B cell (primary cell): ENCODE data around the gene TPSB2. TPM values are rescaled to one million over a fixed set of nuclear protein-coding genes. Genes with fewer than 3 reads are reported as not detected.
"Not testable (repeated sequence)": the region's sequence is repeated elsewhere in the genome, so short reads cannot be mapped to it uniquely, and the experiment has no call there.

Experiments
- ATAC-seq: fragments of 200-7000 bp; cut with Tn5 transposase; one replicate; pipeline ENCODE4 v1.10.0; 2021; ENCODE audit warnings: low read depth, mild to moderate bottlenecking, moderate number of reproducible peaks, moderate library complexity
- CTCF ChIA-PET: fragments of 350-600 bp; sonication (Branson Sonifier 250); formaldehyde crosslinking; loops from one replicate; lab custom pipeline; 2021; ENCODE audit warnings: antibody characterized with exemption, inconsistent platforms; lab: Charles Lee
- POLR2A ChIA-PET: fragments of 350-600 bp; sonication (Branson Sonifier 250); formaldehyde crosslinking; loops from one replicate; lab custom pipeline; 2021; ENCODE audit warnings: antibody characterized with exemption; lab: Charles Lee
- DNase-seq: peaks from one replicate; pipeline ENCODE4 v3.0.0; 2013
- H2AFZ ChIP-seq: 2 replicates; pipeline ENCODE4 v1.6.1; 2012; ENCODE audit warnings: mild to moderate bottlenecking, low read depth, low read length; ENCODE audit not compliant: insufficient read depth, poor library complexity, severe bottlenecking
- H3K27ac ChIP-seq, 2 donors: 1 replicate in 1 of 2; 2 replicates in 1 of 2; pipeline ENCODE4 v1.5.1; 2012 to 2013; ENCODE audit warnings: low read length in 2 of 2, mild to moderate bottlenecking in 2 of 2, moderate library complexity in 1 of 2
- H3K27me3 ChIP-seq, 4 experiments: fragments of 200-600 bp in 1 of 4; sonication (generic) in 1 of 4; replicated peaks in 1 of 4; 1 replicate in 2 of 4; 2 replicates in 2 of 4; pipeline versions ENCODE4 v1.6.1 to v1.7.0; 2013 to 2016; ENCODE audit warnings: low read length in 3 of 4, mild to moderate bottlenecking in 2 of 4, mixed read lengths in 1 of 4, moderate library complexity in 1 of 4; ENCODE audit not compliant: insufficient read depth in 4 of 4, control insufficient read depth in 3 of 4; ENCODE audit errors: control extremely low read depth in 1 of 4
- H3K36me3 ChIP-seq, 2 experiments: replicated peaks in 1 of 2; 1 replicate in 1 of 2; 2 replicates in 1 of 2; pipeline versions ENCODE4 v1.6.1 to v1.7.1; 2013; ENCODE audit warnings: low read length in 1 of 2; ENCODE audit not compliant: insufficient read depth in 2 of 2, control insufficient read depth in 1 of 2; ENCODE audit errors: control extremely low read depth in 1 of 2, extremely low read depth in 1 of 2
- H3K4me1 ChIP-seq, 2 donors: fragments of 200-600 bp in 1 of 2; sonication (generic) in 1 of 2; 1 replicate in 1 of 2; 2 replicates in 1 of 2; pipeline versions ENCODE4 v1.5.1 to v1.6.1; 2013 to 2017; ENCODE audit warnings: low read length in 2 of 2; ENCODE audit not compliant: control insufficient read depth in 2 of 2, insufficient read depth in 2 of 2
- H3K4me2 ChIP-seq: replicated peaks from 2 replicates; pipeline ENCODE3; 2012; ENCODE audit warnings: mild to moderate bottlenecking, low read depth, low read length; ENCODE audit not compliant: poor library complexity, severe bottlenecking
- H3K4me3 ChIP-seq, 5 experiments: fragments of 200-600 bp in 1 of 5; sonication (generic) in 1 of 5; 1 replicate in 3 of 5; 2 replicates in 2 of 5; pipeline versions ENCODE4 v1.5.1 to v1.7.0; 2011 to 2016; ENCODE audit warnings: low read length in 4 of 5, mild to moderate bottlenecking in 4 of 5, low read depth in 2 of 5, control low read depth in 1 of 5, moderate library complexity in 1 of 5; ENCODE audit not compliant: insufficient read depth in 1 of 5; ENCODE audit errors: control extremely low read depth in 1 of 5, extremely low read depth in 1 of 5
- H3K79me2 ChIP-seq: fragments of 200-600 bp; sonication (generic); one replicate; pipeline ENCODE4 v1.6.0; 2016; ENCODE audit warnings: low read length; ENCODE audit not compliant: control insufficient read depth, insufficient read depth
- H3K9ac ChIP-seq: fragments of 200-600 bp; sonication (generic); 2 replicates; pipeline ENCODE4 v1.6.1; 2017; ENCODE audit warnings: mild to moderate bottlenecking, low read length, moderate library complexity
- H3K9me3 ChIP-seq, 3 donors: one replicate each; pipeline versions ENCODE4 v1.6.1 to v1.7.1; 2013; ENCODE audit warnings: low read length in 2 of 3; ENCODE audit not compliant: control insufficient read depth in 2 of 3, insufficient read depth in 1 of 3; ENCODE audit errors: control extremely low read depth in 1 of 3
- H4K20me1 ChIP-seq: 2 replicates; pipeline ENCODE4 v1.6.0; 2012; ENCODE audit warnings: mild to moderate bottlenecking, low read length; ENCODE audit not compliant: insufficient read depth, control insufficient read depth, poor library complexity, severe bottlenecking
- H3K27ac Mint-ChIP-seq: one replicate; pipeline ENCODE4 v1.8.0; 2021; ENCODE audit warnings: mixed read lengths
- H3K27me3 Mint-ChIP-seq: one replicate; pipeline ENCODE4 v1.8.0; 2021; ENCODE audit warnings: mixed read lengths
- H3K4me1 Mint-ChIP-seq: one replicate; pipeline ENCODE4 v1.8.0; 2021; ENCODE audit warnings: mixed read lengths
- H3K4me3 Mint-ChIP-seq: one replicate; pipeline ENCODE4 v1.8.0; 2021; ENCODE audit warnings: mixed read lengths
- H3K9me3 Mint-ChIP-seq: one replicate; pipeline ENCODE4 v1.8.0; 2022; ENCODE audit warnings: mixed read lengths; ENCODE audit not compliant: insufficient read depth
- WGBS: methylation state at CpG from one replicate; pipeline ENCODE4 v1.1.5; 2013; ENCODE audit warnings: missing lambda C conversion rate; ENCODE audit not compliant: insufficient coverage; 5-methylcytosine and 5-hydroxymethylcytosine counted together
- intact Hi-C: fragments of 100-400 bp; cut with micrococcal nuclease; formaldehyde crosslinking; loops from one replicate; pipeline ENCODE4 v1.10.0; 2022
- polyA plus RNA-seq: library from polyadenylated mRNA; depleted of rRNA; stranded (reverse); fragments of >200 nt; gene quantifications from 2 replicates; pipeline ENCODE4 v1.2.3, GENCODE V29; 2012
- total RNA-seq, 2 donors: library from RNA; stranded (reverse); fragments of 120-200 nt in 1 of 2; gene quantifications; 1 replicate in 1 of 2; 2 replicates in 1 of 2; pipeline versions ENCODE4 v1.2.3 to v1.2.4, GENCODE V29; 2013 to 2022

Gene TPSB2
- total and polyA plus RNA-seq, 2 donors (not counting 1 experiment from before 2014, with no cell fraction given), result not detected

DNA sequence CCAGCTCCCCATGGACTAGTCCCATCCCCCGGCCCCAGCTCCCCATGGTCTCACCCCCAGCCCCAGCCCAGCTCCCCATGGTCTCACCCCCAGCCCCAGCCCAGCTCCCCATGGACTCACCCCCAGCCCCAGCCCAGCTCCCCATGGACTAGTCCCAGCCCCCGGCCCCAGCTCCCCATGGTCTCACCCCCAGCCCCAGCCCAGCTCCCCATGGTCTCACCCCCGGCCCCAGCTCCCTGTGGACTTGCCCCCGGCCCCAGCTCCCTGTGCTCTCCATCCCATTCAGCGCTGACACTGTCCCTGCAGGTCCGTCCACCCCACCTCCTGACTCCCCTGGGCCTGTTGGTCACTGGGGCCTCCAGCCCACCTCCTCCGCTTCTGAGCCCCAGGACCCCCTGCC lies 1.3 kb upstream of the TPSB2 start:
- POLR2A ChIA-PET, result not testable (repeated sequence)

GRCh38 chr16:1230471-1231212 lies 658 bp upstream of the TPSB2 start:
- H3K4me2 ChIP-seq, CTCF ChIA-PET, H3K27me3 ChIP-seq, ATAC-seq, H3K4me1 ChIP-seq, POLR2A ChIA-PET, H3K79me2 ChIP-seq, H3K27ac Mint-ChIP-seq, H3K27me3 Mint-ChIP-seq, H3K4me1 Mint-ChIP-seq, H3K27ac ChIP-seq, H3K9me3 ChIP-seq, intact Hi-C loops, H3K4me3 Mint-ChIP-seq, H3K4me3 ChIP-seq, H2AFZ ChIP-seq, H3K9ac ChIP-seq, DNase-seq, H3K36me3 ChIP-seq, H4K20me1 ChIP-seq, H3K9me3 Mint-ChIP-seq: not testable (repeated sequence)
- 85% methylated on average over 16 of the region's 17 CpGs for WGBS

More for the DNA sequence above, 1.3 kb upstream of the TPSB2 start:
- no CpG with 5 or more reads among the region's 7 CpGs for WGBS
- H3K9me3 Mint-ChIP-seq, H2AFZ ChIP-seq, H4K20me1 ChIP-seq, H3K4me1 ChIP-seq, H3K27ac ChIP-seq, DNase-seq, H3K4me3 ChIP-seq, H3K27ac Mint-ChIP-seq, H3K4me3 Mint-ChIP-seq, H3K9ac ChIP-seq, H3K9me3 ChIP-seq, H3K4me1 Mint-ChIP-seq, ATAC-seq, intact Hi-C loops, CTCF ChIA-PET, H3K27me3 ChIP-seq, H3K4me2 ChIP-seq, H3K79me2 ChIP-seq, H3K27me3 Mint-ChIP-seq, H3K36me3 ChIP-seq: not testable (repeated sequence)

- H4K20me1 ChIP-seq, H3K4me1 ChIP-seq, H3K9ac ChIP-seq, H3K4me3 ChIP-seq, H3K36me3 ChIP-seq, CTCF ChIA-PET, H3K79me2 ChIP-seq, H3K9me3 Mint-ChIP-seq, intact Hi-C loops, H3K9me3 ChIP-seq, H3K27ac ChIP-seq, H3K27ac Mint-ChIP-seq, POLR2A ChIA-PET, H3K27me3 Mint-ChIP-seq, H2AFZ ChIP-seq, H3K4me1 Mint-ChIP-seq, ATAC-seq, DNase-seq, H3K4me3 Mint-ChIP-seq, H3K27me3 ChIP-seq, H3K4me2 ChIP-seq: not testable (repeated sequence)
- no CpG with 5 or more reads among the region's 13 CpGs for WGBS
Observed at GRCh38 chr16:1229476-1229875, 508 bp downstream of the TPSB2 start.

DNA sequence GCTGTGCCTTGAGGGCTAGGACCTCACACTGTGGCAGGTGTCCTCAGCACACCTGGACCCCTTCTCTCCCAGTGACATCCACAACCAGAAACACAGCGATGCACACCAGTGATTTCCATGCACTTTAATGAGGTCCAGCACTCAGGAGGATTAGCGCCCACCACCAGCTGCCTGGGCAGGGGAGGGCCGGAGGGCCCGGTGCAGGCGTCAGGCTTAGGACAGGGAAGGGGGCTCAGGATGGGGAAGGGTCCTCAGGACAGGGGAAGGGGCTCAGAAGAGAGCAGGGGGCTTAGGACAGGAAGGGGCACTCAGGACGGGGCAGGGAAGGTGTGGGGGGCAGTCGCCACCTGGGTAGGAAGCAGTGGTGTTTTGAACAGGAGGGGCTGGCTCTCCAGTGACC lies 1.8 kb downstream of the TPSB2 start:
- H2AFZ ChIP-seq, H3K9ac ChIP-seq, H3K4me1 ChIP-seq, H3K27me3 Mint-ChIP-seq, H4K20me1 ChIP-seq, H3K4me3 Mint-ChIP-seq, H3K79me2 ChIP-seq, POLR2A ChIA-PET, H3K27ac ChIP-seq, H3K36me3 ChIP-seq, H3K9me3 ChIP-seq, H3K9me3 Mint-ChIP-seq, H3K27ac Mint-ChIP-seq, H3K4me2 ChIP-seq, CTCF ChIA-PET, H3K4me1 Mint-ChIP-seq, H3K4me3 ChIP-seq, DNase-seq, intact Hi-C loops, H3K27me3 ChIP-seq, ATAC-seq: not testable (repeated sequence)
- WGBS, result 73% methylated on average over 4 of the region's 7 CpGs
